Fibroblast of lung (primary cell): ENCODE data around the gene SUGCT. TPM values are rescaled to one million over a fixed set of nuclear protein-coding genes. Genes with fewer than 3 reads are reported as not detected.
A peak's percentile ranks its signal among the peaks of the same experiment; 100 is the strongest.

Source experiments
- DNase-seq, 2 donors: peaks; one replicate each; pipeline versions ENCODE4 v3.0.0 to v3.0.0-alpha.2; 2010; ENCODE audit warnings: low read depth in 2 of 2
- H2AFZ ChIP-seq: 2 replicates; pipeline ENCODE4 v1.5.1; 2012; ENCODE audit warnings: low read length, control low read depth, inconsistent platforms
- H3K27ac ChIP-seq: 2 replicates; pipeline ENCODE4 v1.5.1; 2011; ENCODE audit warnings: low read length, control low read depth; ENCODE audit not compliant: insufficient read depth
- H3K27me3 ChIP-seq: 2 replicates; pipeline ENCODE4 v1.5.1; 2011; ENCODE audit warnings: mild to moderate bottlenecking, low read length; ENCODE audit not compliant: control insufficient read depth, insufficient read depth
- H3K36me3 ChIP-seq: 2 replicates; pipeline ENCODE4 v1.5.1; 2011; ENCODE audit warnings: low read length; ENCODE audit not compliant: control insufficient read depth, insufficient read depth
- H3K4me1 ChIP-seq: 2 replicates; pipeline ENCODE4 v1.5.1; 2011; ENCODE audit warnings: low read length; ENCODE audit not compliant: control insufficient read depth, insufficient read depth; ENCODE audit errors: extremely low read depth
- H3K4me2 ChIP-seq: 2 replicates; pipeline ENCODE4 v1.5.1; 2011; ENCODE audit warnings: low read length, control low read depth; ENCODE audit not compliant: insufficient read depth; ENCODE audit errors: extremely low read depth
- H3K4me3 ChIP-seq, 4 experiments: fragments of 200-600 bp in 1 of 4; sonication (generic) in 1 of 4; replicated peaks in 1 of 4; 2 replicates each; pipeline ENCODE4 v1.5.1; 2011 to 2016; ENCODE audit warnings: low read length in 4 of 4, low read depth in 3 of 4, mild to moderate bottlenecking in 3 of 4, control low read depth in 2 of 4, inconsistent platforms in 1 of 4, mixed read lengths in 1 of 4; ENCODE audit not compliant: insufficient read depth in 1 of 4; ENCODE audit errors: control extremely low read depth in 1 of 4
- H3K79me2 ChIP-seq: 2 replicates; pipeline ENCODE4 v1.5.1; 2012; ENCODE audit warnings: mild to moderate bottlenecking, low read length, inconsistent platforms; ENCODE audit not compliant: control insufficient read depth, insufficient read depth
- H3K9ac ChIP-seq: 2 replicates; pipeline ENCODE4 v1.5.1; 2011; ENCODE audit warnings: mild to moderate bottlenecking, low read length, control low read depth; ENCODE audit not compliant: insufficient read depth
- H3K9me3 ChIP-seq: 2 replicates; pipeline ENCODE4 v1.5.1; 2012; ENCODE audit warnings: low read depth, low read length; ENCODE audit not compliant: control insufficient read depth, insufficient read depth
- H4K20me1 ChIP-seq: 2 replicates; pipeline ENCODE4 v1.5.1; 2011; ENCODE audit warnings: low read length; ENCODE audit not compliant: control insufficient read depth, insufficient read depth; ENCODE audit errors: extremely low read depth
- CTCF ChIP-seq, 2 donors: IDR thresholded peaks in 1 of 2; conservative IDR thresholded peaks in 1 of 2; 1 replicate in 1 of 2; 2 replicates in 1 of 2; pipeline ENCODE4 v1.5.1; 2011 to 2012; ENCODE audit warnings: low read length in 2 of 2, control low read depth in 1 of 2, inconsistent platforms in 1 of 2, low read depth in 1 of 2, mild to moderate bottlenecking in 1 of 2
- EZH2 ChIP-seq: IDR thresholded peaks from 2 replicates; pipeline ENCODE4 v1.5.1; 2012; ENCODE audit warnings: low read length, control low read depth, mild to moderate bottlenecking; ENCODE audit errors: missing control alignments
- polyA plus RNA-seq, 2 donors: library from polyadenylated mRNA; depleted of rRNA in 1 of 2; stranded (reverse) in 1 of 2; unstranded in 1 of 2; fragments of >200 nt; gene quantifications; 2 replicates each; pipeline ENCODE4 v1.2.1, GENCODE V29; 2011 to 2012; ENCODE audit warnings: missing spikeins in 1 of 2
- total RNA-seq: library from RNA; depleted of rRNA; stranded (reverse); fragments of >200 nt; gene quantifications from 2 replicates; pipeline ENCODE4 v1.2.1, GENCODE V29; 2014

SUGCT gene
- total and polyA plus RNA-seq, 2 donors (not counting 1 experiment from before 2014, with no cell fraction given) = 8.4 to 16.5 TPM

GRCh38 chr7:40186586-40186985 is 51.8 kb downstream of the SUGCT start:
- H3K4me3 ChIP-seq = no peak overlapping the region
- H2AFZ ChIP-seq = no peak overlapping the region
- no peak overlapping the region for H3K4me2 ChIP-seq
- TF ChIP-seq EZH2 (no peak), CTCF (conservative IDR thresholded peaks at IDR 0.05 in 1 of 2, IDR thresholded peaks at IDR 0.05 in 1 of 2; ENCODE audit: low read depth in 1 of 2, low read length in 2 of 2) (no peak)
- H3K9me3 ChIP-seq = no peaks in the 10 kb centered on the region
- H3K4me1 ChIP-seq = no peaks in the 10 kb centered on the region
- no peaks in the 10 kb centered on the region for H4K20me1 ChIP-seq
- no peak overlapping the region for H3K27ac ChIP-seq
- H3K9ac ChIP-seq = no peak overlapping the region
- no peaks in the 10 kb centered on the region for H3K27me3 ChIP-seq
- H3K36me3 ChIP-seq = no peaks in the 10 kb centered on the region
- no peaks in the 10 kb centered on the region for H3K79me2 ChIP-seq
- no peak for DNase-seq

- Histone ChIP-seq H3K4me1 (no peaks in the 10 kb centered on the region), H3K79me2 (no peaks in the 10 kb centered on the region), H3K9me3 (no peaks in the 10 kb centered on the region), H4K20me1 (no peaks in the 10 kb centered on the region), H3K27me3 (no peaks in the 10 kb centered on the region), H3K27ac (no peak overlapping the region), H3K4me2 (no peak overlapping the region), H2AFZ (no peak overlapping the region), H3K36me3 (no peaks in the 10 kb centered on the region), H3K4me3 (no peak overlapping the region), H3K9ac (no peak overlapping the region)
- TF ChIP-seq EZH2 (no peak), CTCF (conservative IDR thresholded peaks at IDR 0.05 in 1 of 2, IDR thresholded peaks at IDR 0.05 in 1 of 2; ENCODE audit: low read depth in 1 of 2, low read length in 2 of 2) (no peak)
- DNase-seq = peak; percentile 29 to 81
Observed at GRCh38 chr7:40192036-40192435, 57.2 kb downstream of the SUGCT start.

GRCh38 chr7:40194745-40195144 is 59.9 kb downstream of the SUGCT start:
- DNase-seq = peak; percentile 80 to 84
- Histone ChIP-seq H3K4me3 (no peak overlapping the region), H3K4me2 (no peak overlapping the region), H3K4me1 (no peaks in the 10 kb centered on the region), H3K27ac (peak overlapping the region; percentile 24), H3K79me2 (no peaks in the 10 kb centered on the region), H3K9ac (no peak overlapping the region), H3K36me3 (no peaks in the 10 kb centered on the region), H4K20me1 (no peaks in the 10 kb centered on the region), H3K9me3 (no peaks in the 10 kb centered on the region), H2AFZ (no peak overlapping the region), H3K27me3 (no peaks in the 10 kb centered on the region)
- TF ChIP-seq CTCF (conservative IDR thresholded peaks at IDR 0.05 in 1 of 2, IDR thresholded peaks at IDR 0.05 in 1 of 2; ENCODE audit: low read depth in 1 of 2, low read length in 2 of 2) (no peak), EZH2 (no peak)
